NCI-H345 treated with DMSO at 0.1 percent for 48 hours (cell line): ENCODE results near the gene QRFPR.
"Not testable (repeated sequence)": the region's sequence is repeated elsewhere in the genome, so short reads cannot be mapped to it uniquely, and the experiment has no call there.

Source experiments
- DNase-seq: peaks from one replicate; lab custom pipeline; 2025; ENCODE audit not compliant: unreplicated experiment; lab: John Stamatoyannopoulos, UW

Gene QRFPR

DNA sequence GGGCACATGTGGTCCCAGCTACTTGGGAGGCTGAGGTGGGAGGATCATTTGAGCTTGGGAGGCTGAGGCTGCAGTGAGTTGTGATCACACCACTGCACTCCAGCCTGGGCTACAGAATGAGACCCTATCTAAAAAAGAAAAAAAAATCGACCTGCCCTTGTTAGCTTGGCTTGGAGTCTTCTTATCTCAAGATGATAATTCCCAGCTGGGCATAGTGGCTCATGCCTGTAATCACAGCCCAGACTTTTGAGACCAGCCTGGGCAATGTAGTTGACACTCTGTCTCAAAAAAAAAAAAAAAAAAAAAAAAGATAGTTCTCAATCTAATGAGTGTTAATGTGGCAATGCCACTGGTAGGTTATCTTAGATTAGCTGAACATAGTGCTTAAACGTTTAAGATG, 41.0 kb downstream of the QRFPR start:
- no peak for DNase-seq

DNA sequence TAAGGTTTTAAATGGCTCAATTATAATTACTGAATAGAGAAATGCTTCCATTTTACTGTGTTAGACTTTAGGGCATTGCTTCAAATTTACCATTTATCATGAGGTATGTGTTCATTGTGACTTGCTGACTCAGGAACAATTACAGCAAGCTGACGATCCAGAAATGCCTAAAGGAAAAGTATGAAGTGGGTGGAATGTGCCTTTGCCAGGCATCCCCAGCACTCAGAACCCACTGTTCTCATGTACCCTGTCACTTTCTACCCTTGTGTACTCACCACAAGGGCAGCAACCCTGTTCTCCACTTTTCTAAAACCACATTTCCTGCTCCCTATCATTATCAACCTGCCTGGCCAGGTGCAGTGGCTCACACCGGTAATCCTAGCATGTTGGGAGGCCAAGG, 41.5 kb downstream of the QRFPR start:
- DNase-seq, result no peak

DNA sequence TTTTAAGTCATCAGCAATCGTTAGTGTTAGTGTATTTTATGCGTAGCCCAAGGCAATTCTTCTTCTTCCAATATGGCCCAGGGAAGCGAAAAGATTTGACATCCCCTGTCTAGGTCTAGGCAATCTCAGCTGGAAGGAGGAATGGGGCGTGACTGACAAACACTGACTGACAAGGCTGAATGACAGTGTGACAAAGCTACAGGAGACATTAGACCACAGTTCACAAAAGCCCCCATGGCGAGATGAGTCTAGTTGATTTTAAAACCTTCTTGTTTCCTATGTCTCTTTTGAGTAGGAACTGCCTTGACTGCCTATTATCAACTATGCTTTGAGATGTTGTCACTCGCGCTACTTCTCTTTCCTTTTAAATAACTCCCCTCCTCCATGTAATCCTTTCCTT, 42.3 kb downstream of the QRFPR start:
- DNase-seq, result no peak

DNA sequence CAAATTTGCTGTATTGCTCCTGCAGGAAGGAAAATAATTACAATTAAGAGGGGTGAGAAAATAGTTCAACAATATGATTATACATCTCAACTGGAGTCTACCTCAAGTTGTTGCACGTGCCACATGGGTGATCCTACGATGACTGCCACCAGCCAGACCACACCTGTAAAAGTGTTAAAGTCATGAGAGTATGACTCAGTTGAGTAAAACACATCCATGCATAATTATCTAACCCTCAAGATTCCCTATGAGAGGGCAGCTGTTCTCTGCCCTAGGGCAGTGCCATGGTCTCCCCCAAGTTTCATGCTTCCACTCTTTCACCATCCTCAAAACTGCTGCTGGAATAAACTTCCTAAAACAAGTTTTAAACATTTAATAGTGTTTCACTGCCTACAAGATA, 44.1 kb downstream of the QRFPR start:
- DNase-seq, result no peak

DNA sequence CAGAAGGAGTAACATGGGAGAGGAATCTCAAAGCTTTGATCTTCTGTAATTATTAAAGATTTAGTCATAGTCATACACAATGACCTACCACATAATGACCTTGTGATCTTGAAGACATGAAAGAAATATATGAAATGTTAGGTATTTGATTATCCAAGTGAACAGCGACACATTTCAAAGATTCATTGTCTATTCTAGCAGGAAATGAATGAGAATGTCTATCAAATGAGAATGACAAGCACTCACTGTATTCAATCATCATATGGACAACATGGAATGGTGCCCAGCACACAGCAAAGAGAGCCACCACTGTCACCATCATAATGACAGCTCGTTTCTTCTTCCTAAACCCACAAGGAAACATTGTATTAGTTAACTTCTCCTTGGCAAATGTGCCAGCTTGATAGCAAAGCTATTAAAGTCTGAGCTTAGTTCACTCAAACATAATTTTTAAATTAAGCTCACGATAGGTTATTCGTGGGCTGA, 50.6 kb downstream of the QRFPR start:
- DNase-seq, result no peak

DNA sequence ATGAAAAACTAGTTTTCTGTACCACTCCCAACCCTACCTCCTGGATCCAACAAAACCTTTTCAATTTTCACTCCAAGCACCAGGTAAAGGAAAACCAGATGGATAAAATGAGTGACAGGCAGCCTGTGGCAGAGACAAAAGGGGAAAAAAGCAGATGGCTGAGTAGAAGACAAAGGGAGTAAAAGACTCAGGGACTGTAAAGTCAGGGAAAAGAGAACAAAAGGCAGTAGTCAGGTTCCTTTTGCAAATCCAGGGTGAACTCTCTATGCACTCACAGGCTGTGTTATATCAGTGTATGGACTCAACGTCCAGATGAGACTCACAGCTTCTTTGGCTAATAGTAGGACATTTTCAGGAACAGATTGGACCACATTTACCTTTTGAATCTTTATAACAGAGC, 54.2 kb downstream of the QRFPR start:
- no peak for DNase-seq

DNA sequence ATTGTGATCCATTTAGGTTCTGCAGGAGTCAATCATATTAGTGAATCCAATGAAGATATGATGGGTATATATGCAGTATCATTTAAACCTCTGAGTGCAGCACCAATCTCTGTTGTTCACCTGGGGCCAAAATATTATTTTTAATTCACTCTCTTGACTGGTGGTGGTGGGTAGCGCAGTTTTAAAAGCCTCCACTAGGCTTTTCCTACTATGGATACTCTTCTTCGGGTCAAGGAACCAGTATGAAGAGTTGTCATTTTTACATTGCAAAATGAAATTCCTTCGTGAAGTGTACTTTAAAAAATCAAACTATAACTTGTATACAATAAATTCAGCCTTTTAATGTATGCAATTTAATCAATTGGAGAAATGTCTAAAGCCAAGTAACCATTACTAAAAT, 56.5 kb downstream of the QRFPR start:
- DNase-seq, result no peak

DNA sequence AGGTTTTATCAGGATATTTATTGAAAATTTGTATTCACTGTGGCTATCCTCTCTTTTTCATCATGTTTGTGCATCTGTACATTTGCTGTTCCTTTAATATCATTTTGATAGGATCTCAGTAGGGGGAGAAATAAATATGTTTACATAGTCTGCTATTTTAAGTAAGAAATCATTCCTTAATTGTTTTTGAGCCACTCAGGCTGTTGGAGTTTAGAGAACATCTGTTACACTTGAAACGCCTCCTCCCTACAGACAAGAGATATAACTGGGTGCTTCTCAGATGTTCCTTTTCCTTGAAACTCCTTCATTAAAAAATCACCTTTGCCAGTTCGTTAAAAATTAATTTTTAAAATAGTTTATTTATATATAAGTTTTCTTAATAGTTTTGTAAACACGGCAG, 59.4 kb downstream of the QRFPR start:
- DNase-seq, result no peak

DNA sequence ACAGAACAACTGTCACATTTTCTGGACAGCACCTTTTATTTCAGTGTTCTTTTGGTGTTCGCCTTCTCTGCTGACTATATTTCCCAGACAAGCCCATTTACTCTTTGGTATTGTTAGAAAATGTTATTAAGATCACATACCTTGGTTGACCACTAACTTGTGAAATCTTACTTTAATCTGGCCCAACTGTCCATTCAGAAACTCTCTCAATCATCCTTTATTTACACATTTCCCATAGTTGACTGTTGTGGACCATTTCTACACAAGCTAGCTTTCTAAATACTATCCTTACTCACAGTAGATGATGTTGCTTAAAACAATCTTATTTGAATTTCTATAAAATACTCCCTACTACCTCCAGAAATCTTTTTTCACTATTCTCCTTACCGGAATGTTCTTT, 64.7 kb downstream of the QRFPR start:
- no peak for DNase-seq

DNA sequence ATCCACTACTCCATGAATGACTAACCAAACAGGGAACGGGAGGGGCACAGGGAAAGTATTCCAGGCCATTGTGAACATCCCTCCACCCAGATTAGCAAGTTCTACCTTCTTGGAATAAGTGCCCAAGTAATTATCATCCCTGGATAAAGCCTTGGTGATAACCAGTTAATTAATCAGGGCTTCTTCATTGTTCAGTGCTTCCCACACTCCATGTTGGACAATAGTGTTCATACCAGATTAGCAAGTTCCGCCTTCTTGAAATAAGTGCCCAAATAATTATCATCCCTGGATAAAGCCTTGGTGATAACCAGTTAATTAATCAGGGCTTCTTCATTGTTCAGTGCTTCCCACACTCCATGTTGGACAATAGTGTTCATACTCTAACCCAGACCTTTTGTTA, 67.4 kb downstream of the QRFPR start:
- not testable (repeated sequence) for DNase-seq

DNA sequence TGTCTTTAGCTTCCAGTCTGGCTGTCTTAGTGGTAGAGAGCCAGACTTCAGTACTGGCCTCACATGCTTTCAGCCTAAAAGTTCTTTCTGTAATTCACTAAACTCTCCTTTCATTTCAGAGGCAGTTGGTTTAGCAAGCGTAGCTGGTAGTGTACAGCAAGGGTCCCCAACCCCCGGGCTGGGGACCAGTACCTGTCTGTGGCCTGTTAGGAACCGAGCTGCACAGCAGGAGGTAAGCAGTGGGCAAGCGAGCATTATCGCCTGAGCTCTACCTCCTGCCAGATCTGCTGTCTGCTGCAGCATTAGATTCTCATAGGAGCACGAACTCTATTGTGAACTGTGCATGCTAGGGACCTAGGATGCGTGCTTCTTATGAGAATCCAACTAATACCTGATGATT, 72.0 kb downstream of the QRFPR start:
- no peak for DNase-seq

DNA sequence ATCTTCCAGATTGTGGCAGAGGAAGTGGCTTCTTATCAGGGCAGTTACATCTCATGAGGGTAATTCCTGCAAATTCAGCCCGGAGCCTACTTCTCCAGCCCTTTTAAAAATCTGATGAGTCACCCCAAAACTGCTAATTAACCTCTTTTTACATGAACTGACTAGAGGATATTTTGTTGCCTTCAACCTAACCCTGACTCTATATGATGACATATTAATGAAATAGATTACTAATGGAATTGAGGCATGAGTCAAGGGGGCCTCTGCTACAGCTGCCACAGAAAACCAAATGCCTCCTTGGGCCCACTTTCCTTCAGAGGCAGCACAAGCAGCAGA, 72.5 kb downstream of the QRFPR start:
- DNase-seq, result no peak

DNA sequence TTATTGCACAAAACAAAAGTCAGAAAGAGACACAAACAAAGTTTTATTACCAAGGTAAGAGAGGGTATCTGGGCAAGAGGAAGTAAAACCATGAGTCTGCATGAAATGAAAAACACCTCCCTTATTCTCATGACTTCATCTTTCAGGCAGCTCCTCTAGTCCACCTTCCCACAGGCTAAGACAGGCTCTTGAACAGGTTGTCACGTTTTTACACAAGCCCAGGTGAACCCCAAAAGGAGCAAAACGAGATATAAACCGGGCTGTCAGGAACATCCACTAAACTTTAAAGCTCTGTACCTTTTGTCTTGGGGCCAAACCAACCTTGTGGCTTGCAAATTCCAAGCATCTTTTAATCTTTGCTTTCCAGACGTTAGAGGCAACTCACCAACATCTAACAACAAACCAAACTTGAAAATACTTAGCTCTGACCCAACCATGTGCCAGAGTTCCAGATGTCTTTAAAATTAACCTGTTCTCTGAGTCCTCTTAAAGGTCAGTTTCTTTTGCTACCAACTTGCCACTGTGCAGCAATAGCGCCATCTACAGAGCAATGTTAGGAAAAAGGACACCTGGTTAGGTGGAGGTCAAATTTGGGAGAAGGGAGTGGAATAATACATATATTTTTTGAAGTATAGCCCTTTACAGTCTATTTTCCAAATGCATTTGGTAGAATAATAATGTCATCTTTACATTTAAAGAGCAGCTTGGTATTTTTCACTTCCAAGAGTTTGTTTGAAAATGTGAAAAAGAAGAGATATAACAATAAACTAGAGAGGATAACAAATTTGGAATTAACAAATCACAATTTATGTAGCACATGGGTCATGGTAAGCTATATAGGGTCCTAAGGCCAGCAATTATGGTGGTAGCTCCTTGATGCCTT, 73.1 kb downstream of the QRFPR start:
- DNase-seq, result peak; percentile 9

DNA sequence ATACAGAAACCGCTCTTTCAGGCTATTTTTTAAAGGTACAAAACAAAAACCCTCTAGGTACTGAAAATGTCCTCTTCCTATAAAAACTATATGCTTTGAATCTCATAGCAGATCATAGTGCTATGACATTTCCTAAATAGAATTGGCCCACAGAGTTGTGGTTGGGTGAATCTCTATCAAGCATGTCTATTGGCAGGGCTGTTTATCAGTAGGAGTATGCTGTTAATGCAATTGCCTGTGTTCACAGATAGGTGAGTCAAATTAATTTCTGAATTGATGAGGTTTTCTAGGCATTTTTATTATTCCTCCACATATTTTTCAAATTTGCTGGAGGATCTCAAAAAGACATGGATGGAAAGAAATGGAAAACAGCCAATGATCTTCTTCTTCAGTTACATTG, 73.9 kb downstream of the QRFPR start:
- no peak for DNase-seq

DNA sequence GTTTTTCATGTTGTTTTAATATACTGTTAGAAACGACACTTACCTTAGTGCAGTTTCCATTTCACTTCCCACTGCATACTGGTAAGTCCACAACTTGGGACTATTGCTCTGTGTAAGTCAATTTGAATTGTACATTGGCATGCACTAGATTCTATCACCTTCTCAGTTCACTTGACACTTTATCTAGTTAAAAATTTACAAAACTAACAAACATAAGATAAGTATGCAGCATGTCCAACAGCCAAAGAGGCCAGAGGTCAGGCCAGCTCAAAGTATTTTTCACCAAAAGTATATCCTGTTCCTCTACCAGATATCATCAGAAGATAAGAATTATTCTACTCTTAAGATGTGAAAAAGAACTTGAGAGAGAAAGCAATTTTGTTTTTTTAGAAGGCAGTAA, 75.9 kb downstream of the QRFPR start:
- no peak for DNase-seq

DNA sequence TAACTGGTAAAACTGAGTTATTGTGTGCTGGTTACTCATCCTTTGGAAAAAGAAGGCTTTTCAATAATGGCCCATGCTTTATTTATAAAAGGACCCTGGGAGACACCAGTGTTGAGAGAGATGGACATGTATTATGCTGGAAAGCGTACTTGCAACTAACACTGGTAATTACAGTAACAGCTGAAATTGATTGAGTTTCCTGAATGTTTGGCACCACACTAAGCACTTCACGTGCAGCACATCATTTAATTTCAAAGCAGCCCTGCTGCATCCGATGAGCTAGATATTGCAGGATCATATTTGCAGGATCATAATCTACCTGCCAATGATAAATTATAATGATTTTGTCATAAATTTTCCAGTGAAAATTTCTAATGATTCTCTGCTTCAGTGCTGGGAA, 81.5 kb downstream of the QRFPR start:
- DNase-seq, result no peak

DNA sequence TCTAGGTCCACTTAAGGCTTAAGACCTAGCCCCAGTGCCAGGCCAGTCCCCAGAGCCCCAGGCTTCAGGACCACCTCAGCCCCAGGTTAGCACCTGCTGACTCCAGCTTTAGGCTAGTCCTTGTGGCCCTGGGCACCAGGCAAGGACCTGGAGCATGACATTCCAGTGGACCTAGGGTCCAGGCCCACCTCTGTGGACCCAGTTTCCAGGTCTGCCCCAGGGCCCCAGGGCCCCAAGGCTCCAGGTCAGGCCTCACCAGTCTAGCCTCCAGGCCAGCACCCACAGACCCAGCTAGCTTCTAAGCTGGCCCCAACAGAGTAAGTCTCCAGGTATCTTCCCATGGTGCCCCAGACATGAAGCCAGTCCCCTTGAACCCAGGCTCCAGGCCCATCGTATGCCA, 97.5 kb downstream of the QRFPR start:
- no peak for DNase-seq

DNA sequence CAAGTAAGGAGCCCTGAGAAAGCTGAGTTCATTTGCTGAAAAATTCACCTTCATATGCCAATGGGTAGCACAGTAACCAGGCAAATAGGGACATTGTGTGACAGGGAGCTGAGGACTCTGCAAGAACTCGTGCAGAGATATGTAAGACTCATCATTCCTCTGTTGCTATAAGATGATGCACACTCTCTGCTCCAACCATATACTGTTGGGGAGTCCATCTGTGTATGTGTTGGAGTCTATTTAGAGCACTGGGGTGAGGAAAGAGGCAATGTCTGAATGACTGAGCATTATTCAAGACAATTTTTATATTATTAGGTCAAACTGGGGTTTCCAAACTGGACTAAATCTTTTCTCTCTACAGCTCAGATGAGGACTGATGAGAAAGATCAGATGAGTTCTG, 100.4 kb downstream of the QRFPR start:
- DNase-seq, result no peak

DNA sequence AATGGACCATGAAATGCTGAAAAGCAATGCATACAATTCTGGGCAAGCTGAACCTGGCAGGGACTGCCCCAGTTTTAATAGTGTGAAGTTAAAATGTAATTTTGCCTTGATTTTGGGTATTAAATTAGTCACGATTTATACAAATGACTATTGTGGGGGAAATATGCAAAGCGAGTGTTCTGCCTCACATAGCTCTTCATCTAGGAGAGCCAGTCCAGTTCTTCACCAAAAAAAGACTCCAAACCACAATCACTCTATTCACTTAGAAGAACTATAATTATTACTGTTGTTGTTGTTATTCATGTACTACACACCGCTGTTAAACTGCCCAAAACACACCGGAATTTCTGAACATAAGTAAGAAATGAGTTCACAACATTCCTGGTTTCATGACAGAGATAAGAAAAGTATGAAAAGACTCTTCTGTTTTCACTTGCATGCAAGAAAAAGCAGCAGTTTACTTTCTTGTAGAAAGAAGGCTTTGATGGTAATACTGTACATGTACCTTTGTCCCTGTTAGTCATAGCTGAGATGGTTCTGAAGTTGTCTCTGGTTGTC, 101.9 kb downstream of the QRFPR start:
- DNase-seq, result no peak
